ENCODE results near the gene C4BPB. TPM values are rescaled to one million over a fixed set of nuclear protein-coding genes. Genes with fewer than 3 reads are reported as not detected.

The C4BPB gene
- total RNA-seq, 4 donors from 2014 or later = 0.24 to 6.0 (median 2.1) TPM

GRCh38 chr1:207069858-207070506, 18.7 kb upstream of the C4BPB start:
- ATAC-seq (ENCODE audit: low FRiP score) (no peak), DNase-seq (ENCODE audit: low spot score) (no peak)
- no peak for TF ChIP-seq CTCF (IDR thresholded peaks at IDR 0.05)

GRCh38 chr1:207070811-207071210, 17.8 kb upstream of the C4BPB start:
- no peak for DNase-seq (ENCODE audit: low spot score)
- no peak for ATAC-seq (ENCODE audit: low FRiP score)
- no peak for TF ChIP-seq CTCF (IDR thresholded peaks at IDR 0.05)

- DNase-seq (ENCODE audit: low spot score) = no peak
- TF ChIP-seq CTCF (IDR thresholded peaks at IDR 0.05) = no peak
- ATAC-seq (ENCODE audit: low FRiP score) = no peak
Observed at GRCh38 chr1:207071426-207071825, 17.2 kb upstream of the C4BPB start.

GRCh38 chr1:207072233-207072632, 16.4 kb upstream of the C4BPB start:
- DNase-seq (ENCODE audit: low spot score) (no peak), ATAC-seq (ENCODE audit: low FRiP score) (no peak)
- no peak for TF ChIP-seq CTCF (IDR thresholded peaks at IDR 0.05)

GRCh38 chr1:207073906-207074820, 14.5 kb upstream of the C4BPB start:
- no peak for TF ChIP-seq CTCF (IDR thresholded peaks at IDR 0.05)
- DNase-seq (ENCODE audit: low spot score) (no peak), ATAC-seq (ENCODE audit: low FRiP score) (no peak)

- DNase-seq (ENCODE audit: low spot score) = no peak
- ATAC-seq (ENCODE audit: low FRiP score) = no peak
- no peak for TF ChIP-seq CTCF (IDR thresholded peaks at IDR 0.05)
Observed at GRCh38 chr1:207076181-207076955, 12.3 kb upstream of the C4BPB start.
